ENCODE measurements around the gene RTN1.
A peak's percentile ranks its signal among the peaks of the same experiment; 100 is the strongest.

Gene RTN1

GRCh38 chr14:59897757-59898383 is 27.3 kb upstream of the RTN1 start:
- no peaks in the 10 kb centered on the region for H3K36me3 ChIP-seq (ENCODE audit: insufficient read depth, low read length)
- H3K4me1 ChIP-seq (ENCODE audit: insufficient read depth, low read length, poor library complexity, severe bottlenecking) = no peaks in the 10 kb centered on the region
- no peaks in the 10 kb centered on the region for H4K20me1 ChIP-seq (ENCODE audit: insufficient read depth, low read length, poor library complexity, severe bottlenecking)
- H2AFZ ChIP-seq (ENCODE audit: low read length) = no peak overlapping the region
- peak; percentile 58 for TF ChIP-seq CTCF (conservative IDR thresholded peaks at IDR 0.05; ENCODE audit: low read length)
- no peak for TF ChIP-seq EZH2phosphoT487 (IDR thresholded peaks at IDR 0.05; ENCODE audit: borderline replicate concordance)
- no peak overlapping the region for H3K4me2 ChIP-seq (ENCODE audit: low read depth, low read length, poor library complexity, severe bottlenecking)
- H3F3A ChIP-seq (ENCODE audit: low read depth) = no peaks in the 10 kb centered on the region
- no peak overlapping the region for H3K4me3 ChIP-seq (ENCODE audit: low read length, poor library complexity, severe bottlenecking)
- H3K79me2 ChIP-seq (ENCODE audit: insufficient read depth, low read length) = no peaks in the 10 kb centered on the region
- no peaks in the 10 kb centered on the region for H3K9me2 ChIP-seq (replicated peaks; ENCODE audit: low read depth, low read length)
- H3K9me3 ChIP-seq (ENCODE audit: insufficient read depth, low read depth, low read length) = no peaks in the 10 kb centered on the region
- no peaks in the 10 kb centered on the region for H3K27me3 ChIP-seq (ENCODE audit: insufficient read depth, low read length, poor library complexity, severe bottlenecking)
- H3K9ac ChIP-seq (ENCODE audit: low read depth, low read length, poor library complexity, severe bottlenecking) = no peak overlapping the region

- H3K9ac ChIP-seq (ENCODE audit: low read depth, low read length, poor library complexity, severe bottlenecking) = no peak overlapping the region
- H3K4me1 ChIP-seq (ENCODE audit: insufficient read depth, low read length, poor library complexity, severe bottlenecking) = no peaks in the 10 kb centered on the region
- H3F3A ChIP-seq (ENCODE audit: low read depth) = no peaks in the 10 kb centered on the region
- H3K4me2 ChIP-seq (ENCODE audit: low read depth, low read length, poor library complexity, severe bottlenecking) = no peak overlapping the region
- no peak overlapping the region for H2AFZ ChIP-seq (ENCODE audit: low read length)
- no peaks in the 10 kb centered on the region for H4K20me1 ChIP-seq (ENCODE audit: insufficient read depth, low read length, poor library complexity, severe bottlenecking)
- H3K9me3 ChIP-seq (ENCODE audit: insufficient read depth, low read depth, low read length) = no peaks in the 10 kb centered on the region
- H3K79me2 ChIP-seq (ENCODE audit: insufficient read depth, low read length) = no peaks in the 10 kb centered on the region
- H3K4me3 ChIP-seq (ENCODE audit: low read length, poor library complexity, severe bottlenecking) = no peak overlapping the region
- no peaks in the 10 kb centered on the region for H3K36me3 ChIP-seq (ENCODE audit: insufficient read depth, low read length)
- no peaks in the 10 kb centered on the region for H3K9me2 ChIP-seq (replicated peaks; ENCODE audit: low read depth, low read length)
- TF ChIP-seq CTCF (conservative IDR thresholded peaks at IDR 0.05; ENCODE audit: low read length) = no peak
- no peak for TF ChIP-seq EZH2phosphoT487 (IDR thresholded peaks at IDR 0.05; ENCODE audit: borderline replicate concordance)
- no peaks in the 10 kb centered on the region for H3K27me3 ChIP-seq (ENCODE audit: insufficient read depth, low read length, poor library complexity, severe bottlenecking)
Observed at GRCh38 chr14:59895721-59896120, 25.1 kb upstream of the RTN1 start.

- Histone ChIP-seq H3K4me3 (ENCODE audit: low read length, poor library complexity, severe bottlenecking) (no peak overlapping the region), H3F3A (ENCODE audit: low read depth) (no peaks in the 10 kb centered on the region), H3K36me3 (ENCODE audit: insufficient read depth, low read length) (no peaks in the 10 kb centered on the region), H3K9ac (ENCODE audit: low read depth, low read length, poor library complexity, severe bottlenecking) (no peak overlapping the region), H4K20me1 (ENCODE audit: insufficient read depth, low read length, poor library complexity, severe bottlenecking) (no peaks in the 10 kb centered on the region), H3K4me1 (ENCODE audit: insufficient read depth, low read length, poor library complexity, severe bottlenecking) (no peaks in the 10 kb centered on the region), H2AFZ (ENCODE audit: low read length) (no peak overlapping the region), H3K9me2 (replicated peaks; ENCODE audit: low read depth, low read length) (no peaks in the 10 kb centered on the region), H3K79me2 (ENCODE audit: insufficient read depth, low read length) (no peaks in the 10 kb centered on the region), H3K4me2 (ENCODE audit: low read depth, low read length, poor library complexity, severe bottlenecking) (no peak overlapping the region), H3K9me3 (ENCODE audit: insufficient read depth, low read depth, low read length) (no peaks in the 10 kb centered on the region), H3K27me3 (ENCODE audit: insufficient read depth, low read length, poor library complexity, severe bottlenecking) (no peaks in the 10 kb centered on the region)
- TF ChIP-seq CTCF (conservative IDR thresholded peaks at IDR 0.05; ENCODE audit: low read length) = no peak
- TF ChIP-seq EZH2phosphoT487 (IDR thresholded peaks at IDR 0.05; ENCODE audit: borderline replicate concordance) = no peak
Observed at GRCh38 chr14:59890676-59891075, 20.1 kb upstream of the RTN1 start.

Data from Loucy (cell line).